ENCODE results near the gene PTPN14. TPM values are rescaled to one million over a fixed set of nuclear protein-coding genes. Genes with fewer than 3 reads are reported as not detected.

The PTPN14 gene
- total RNA-seq, 5 donors from 2014 or later (not counting 1 experiment from before 2014, with no cell fraction given) = 0.02 to 0.36 (median 0.29) TPM

DNA sequence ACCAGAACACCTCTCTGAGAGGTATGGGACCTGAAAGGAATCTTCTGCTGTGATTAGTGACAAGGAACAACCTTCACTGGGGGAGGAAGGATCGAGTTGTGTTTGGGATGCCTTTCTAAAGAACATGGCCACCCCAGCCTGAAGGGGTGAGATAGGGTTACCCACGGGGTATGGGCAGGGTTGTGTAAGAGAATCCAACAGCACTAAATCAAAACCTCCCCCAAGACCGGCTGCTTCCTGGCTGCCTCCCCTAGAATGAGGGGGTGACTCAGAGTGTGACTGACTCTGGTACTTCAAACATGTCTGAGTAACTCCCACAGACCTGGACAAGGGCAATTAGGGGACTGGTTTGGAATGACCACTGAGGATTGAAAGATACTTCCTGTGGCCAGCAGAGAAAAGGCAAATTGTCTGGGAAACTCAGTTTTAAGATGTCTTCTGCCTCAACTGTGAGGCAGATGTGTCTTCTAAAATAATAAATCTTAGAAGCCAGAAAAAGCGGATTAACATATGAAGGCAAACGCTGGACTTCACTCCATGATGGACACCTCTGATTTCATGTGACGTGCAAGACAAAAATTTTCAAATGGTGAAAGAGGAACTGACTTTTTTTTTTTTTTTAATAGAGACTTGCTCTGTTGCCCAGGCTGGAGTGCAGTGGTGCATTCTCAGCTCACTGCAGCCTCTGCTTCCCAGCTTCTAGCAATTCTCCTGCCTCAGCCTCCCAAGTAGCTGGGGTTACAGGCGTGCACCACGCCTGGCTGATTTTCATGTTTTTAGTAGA, 6.7 kb upstream of the PTPN14 start:
- ChIA-PET CTCF (interaction anchor here in 1 of 2 donors (0.6 kb wide), 1 partner anchor 20 kb away, joined by 7 read pairs; no protein-coding TSS in a partner anchor), POLR2A (interaction anchor here in 1 of 2 donors (0.6 kb wide), 1 partner anchor 8 kb away, joined by 5 read pairs; no protein-coding TSS in a partner anchor)
- Mint-ChIP-seq H3K36me3 (no peaks in the 10 kb centered on the region), H3K27ac (no peak overlapping the region), H3K9me3 (no peaks in the 10 kb centered on the region), H3K27me3 (peaks cover 28 to 31% of the 10 kb centered on the region in 2 donors), H3K4me3 (no peak overlapping the region), H3K4me1 (no peaks in the 10 kb centered on the region)
- Histone ChIP-seq H3K9me3 (no peaks in the 10 kb centered on the region), H3K4me1 (ENCODE audit: control insufficient read depth in 1 of 2, extremely low read depth in 1 of 2, insufficient read depth in 2 of 2, low read length in 2 of 2) (no peaks in the 10 kb centered on the region), H3K27ac (ENCODE audit: low read length) (no peak overlapping the region), H3K36me3 (ENCODE audit: control insufficient read depth in 2 of 2, extremely low read depth in 1 of 2, insufficient read depth in 1 of 2, low read length in 1 of 2) (no peaks in the 10 kb centered on the region), H3K27me3 (replicated peaks in 1 of 2; ENCODE audit: control insufficient read depth in 2 of 2, extremely low read depth in 1 of 2, insufficient read depth in 2 of 2, low read length in 1 of 2) (peaks cover 0 to 11% of the 10 kb centered on the region in 2 experiments), H3K4me3 (ENCODE audit: control insufficient read depth in 1 of 2, extremely low read depth in 1 of 2, low read length in 1 of 2) (no peak overlapping the region)
- DNase-seq = no peak
- WGBS (ENCODE audit: insufficient coverage) = 36% methylated on average over 2 of the region's 8 CpGs
- ATAC-seq (replicated peaks in 1 of 4) = no peak

DNA sequence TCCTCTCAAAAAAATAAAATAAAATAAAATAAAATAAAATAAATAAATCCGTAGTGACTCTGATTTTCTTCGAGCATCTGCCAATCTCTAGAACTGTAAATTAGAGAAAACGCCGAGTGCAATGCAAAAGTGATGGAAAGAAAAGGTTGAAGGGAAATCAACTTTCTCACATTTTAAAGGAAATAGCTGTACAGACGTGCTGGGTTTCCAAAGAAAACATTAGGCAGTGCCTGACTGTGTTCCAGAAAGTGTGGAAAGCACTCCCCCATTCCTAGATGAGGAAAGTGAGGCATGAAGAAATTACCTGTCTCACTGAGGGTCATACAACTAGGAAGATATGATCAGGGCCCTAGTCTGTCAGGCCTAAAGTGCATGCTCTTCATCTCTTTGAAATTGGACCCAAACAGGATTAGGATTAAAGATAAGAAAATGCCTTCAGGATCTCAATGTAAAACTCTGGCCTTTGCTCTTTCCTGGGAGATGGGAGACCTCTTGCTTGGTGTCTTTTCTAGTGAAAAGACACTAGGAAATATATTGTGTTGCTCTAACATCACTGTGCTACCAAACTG, 1.8 kb upstream of the PTPN14 start:
- Mint-ChIP-seq H3K27me3 (peaks cover 39 to 51% of the 10 kb centered on the region in 2 donors), H3K27ac (no peak overlapping the region), H3K4me1 (peaks cover 0 to 15% (median 10%) of the 10 kb centered on the region in 3 donors)

DNA sequence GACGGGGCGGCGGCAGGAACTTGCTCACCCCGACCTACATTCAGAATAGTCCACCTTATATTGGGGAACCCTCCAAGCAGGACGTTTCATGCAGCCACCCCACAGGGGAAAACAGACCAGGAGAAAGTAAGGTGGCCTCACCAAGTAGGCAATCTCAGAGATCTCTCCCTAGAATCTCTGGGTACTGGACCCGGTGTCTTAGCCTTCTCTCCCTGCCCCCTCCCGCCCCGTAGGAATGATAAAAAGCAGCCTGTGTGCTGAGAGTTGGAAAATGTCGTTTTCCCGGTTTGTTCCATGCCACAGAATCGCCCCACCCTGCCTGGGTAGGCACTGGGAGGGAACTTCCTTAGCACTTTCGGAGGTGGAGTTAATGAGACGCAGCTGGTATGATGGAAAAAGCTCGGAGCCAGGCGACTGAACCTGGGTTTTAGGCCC, 789 bp upstream of the PTPN14 start:
- ChIA-PET CTCF (no interaction called here), POLR2A (no interaction called here)
- H3K9me3 Mint-ChIP-seq = no peaks in the 10 kb centered on the region
- no peaks in the 10 kb centered on the region for H3K36me3 Mint-ChIP-seq
- H3K4me1 ChIP-seq (ENCODE audit: control insufficient read depth in 1 of 2, extremely low read depth in 1 of 2, insufficient read depth in 2 of 2, low read length in 2 of 2) = peaks cover 0 to 10% of the 10 kb centered on the region in 2 experiments
- H3K27ac Mint-ChIP-seq = no peak overlapping the region
- H3K4me3 Mint-ChIP-seq = peak overlapping the region in 2 of 3 donors; percentile 15 to 49
- 25% methylated on average over 7 of the region's 15 CpGs for WGBS (ENCODE audit: insufficient coverage)
- H3K4me1 Mint-ChIP-seq = peaks cover 0 to 15% (median 10%) of the 10 kb centered on the region in 3 donors
- no peaks in the 10 kb centered on the region for H3K9me3 ChIP-seq
- H3K27ac ChIP-seq (ENCODE audit: low read length) = no peak overlapping the region
- peak overlapping the region in 1 of 2 donors; percentile 78 for H3K4me3 ChIP-seq (ENCODE audit: control insufficient read depth in 1 of 2, extremely low read depth in 1 of 2, low read length in 1 of 2)
- H3K27me3 Mint-ChIP-seq = peaks cover 50 to 53% of the 10 kb centered on the region in 2 donors
- DNase-seq (no peak), ATAC-seq (replicated peaks in 1 of 4) (no peak)
- H3K27me3 ChIP-seq (replicated peaks in 1 of 2; ENCODE audit: control insufficient read depth in 2 of 2, extremely low read depth in 1 of 2, insufficient read depth in 2 of 2, low read length in 1 of 2) = peaks cover 0 to 31% of the 10 kb centered on the region in 2 experiments
- H3K36me3 ChIP-seq (ENCODE audit: control insufficient read depth in 2 of 2, extremely low read depth in 1 of 2, insufficient read depth in 1 of 2, low read length in 1 of 2) = no peaks in the 10 kb centered on the region

More for the DNA sequence above, 1.8 kb upstream of the PTPN14 start:
- H3K9me3 ChIP-seq = no peaks in the 10 kb centered on the region
- H3K4me3 ChIP-seq (ENCODE audit: control insufficient read depth in 1 of 2, extremely low read depth in 1 of 2, low read length in 1 of 2) = no peak overlapping the region
- Mint-ChIP-seq H3K4me3 (peak overlapping the region in 1 of 3 donors; percentile 13), H3K9me3 (no peaks in the 10 kb centered on the region), H3K36me3 (no peaks in the 10 kb centered on the region)
- no peaks in the 10 kb centered on the region for H3K36me3 ChIP-seq (ENCODE audit: control insufficient read depth in 2 of 2, extremely low read depth in 1 of 2, insufficient read depth in 1 of 2, low read length in 1 of 2)
- no peak for DNase-seq
- WGBS (ENCODE audit: insufficient coverage) = no CpG with 5 or more reads among the region's 5 CpGs
- CTCF ChIA-PET = no interaction called here
- peaks cover 0 to 31% of the 10 kb centered on the region in 2 experiments for H3K27me3 ChIP-seq (replicated peaks in 1 of 2; ENCODE audit: control insufficient read depth in 2 of 2, extremely low read depth in 1 of 2, insufficient read depth in 2 of 2, low read length in 1 of 2)
- POLR2A ChIA-PET = no interaction called here
- H3K4me1 ChIP-seq (ENCODE audit: control insufficient read depth in 1 of 2, extremely low read depth in 1 of 2, insufficient read depth in 2 of 2, low read length in 2 of 2) = peaks cover 0 to 10% of the 10 kb centered on the region in 2 experiments
- H3K27ac ChIP-seq (ENCODE audit: low read length) = no peak overlapping the region
- ATAC-seq (replicated peaks in 1 of 4) = no peak

DNA sequence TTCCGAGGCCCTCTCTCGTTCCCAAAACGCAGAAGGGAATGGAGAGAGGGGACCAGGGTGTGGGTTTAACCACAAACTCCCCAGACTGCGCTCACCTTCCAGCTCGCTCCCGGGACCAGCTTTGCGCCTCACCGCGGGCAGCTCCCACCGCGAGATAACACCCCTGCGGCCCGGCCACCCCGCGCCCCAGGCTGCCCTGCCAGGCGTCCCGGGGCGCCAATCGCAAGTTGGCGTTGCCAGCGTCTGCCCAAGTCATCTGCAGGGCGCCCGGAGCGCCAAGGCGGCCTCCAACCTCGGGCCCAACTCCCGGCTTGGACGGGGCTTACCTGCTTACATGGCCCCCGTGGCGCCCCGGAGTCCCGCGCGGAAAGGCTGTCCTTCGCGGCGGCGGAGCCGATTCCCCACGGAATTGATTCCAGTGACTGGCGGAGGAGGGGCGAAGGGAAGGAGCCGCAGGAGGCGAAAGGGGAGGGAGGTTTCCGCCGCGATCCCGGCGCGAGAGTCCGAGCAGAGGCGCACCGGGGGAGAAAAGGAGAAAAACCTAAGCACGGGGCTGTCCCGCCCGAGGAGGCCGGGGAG, 456 bp downstream of the PTPN14 start:
- peaks cover 47 to 55% of the 10 kb centered on the region in 2 donors for H3K27me3 Mint-ChIP-seq
- peaks cover 0 to 15% (median 10%) of the 10 kb centered on the region in 3 donors for H3K4me1 Mint-ChIP-seq
- Histone ChIP-seq H3K4me3 (ENCODE audit: control insufficient read depth in 1 of 2, extremely low read depth in 1 of 2, low read length in 1 of 2) (peak overlapping the region in 1 of 2 donors; percentile 78), H3K9me3 (no peaks in the 10 kb centered on the region), H3K4me1 (ENCODE audit: control insufficient read depth in 1 of 2, extremely low read depth in 1 of 2, insufficient read depth in 2 of 2, low read length in 2 of 2) (peaks cover 0 to 10% of the 10 kb centered on the region in 2 experiments), H3K27ac (ENCODE audit: low read length) (no peak overlapping the region), H3K27me3 (replicated peaks in 1 of 2; ENCODE audit: control insufficient read depth in 2 of 2, extremely low read depth in 1 of 2, insufficient read depth in 2 of 2, low read length in 1 of 2) (peaks cover 0 to 31% of the 10 kb centered on the region in 2 experiments), H3K36me3 (ENCODE audit: control insufficient read depth in 2 of 2, extremely low read depth in 1 of 2, insufficient read depth in 1 of 2, low read length in 1 of 2) (no peaks in the 10 kb centered on the region)
- DNase-seq (no peak), ATAC-seq (replicated peaks in 1 of 4) (no peak)
- POLR2A ChIA-PET = no interaction called here
- H3K36me3 Mint-ChIP-seq = no peaks in the 10 kb centered on the region
- no peaks in the 10 kb centered on the region for H3K9me3 Mint-ChIP-seq
- WGBS (ENCODE audit: insufficient coverage) = 5% methylated on average over 55 of the region's 57 CpGs
- peak overlapping the region in 2 of 3 donors; percentile 43 to 75 for H3K4me3 Mint-ChIP-seq
- no peak overlapping the region for H3K27ac Mint-ChIP-seq
- CTCF ChIA-PET = no interaction called here

DNA sequence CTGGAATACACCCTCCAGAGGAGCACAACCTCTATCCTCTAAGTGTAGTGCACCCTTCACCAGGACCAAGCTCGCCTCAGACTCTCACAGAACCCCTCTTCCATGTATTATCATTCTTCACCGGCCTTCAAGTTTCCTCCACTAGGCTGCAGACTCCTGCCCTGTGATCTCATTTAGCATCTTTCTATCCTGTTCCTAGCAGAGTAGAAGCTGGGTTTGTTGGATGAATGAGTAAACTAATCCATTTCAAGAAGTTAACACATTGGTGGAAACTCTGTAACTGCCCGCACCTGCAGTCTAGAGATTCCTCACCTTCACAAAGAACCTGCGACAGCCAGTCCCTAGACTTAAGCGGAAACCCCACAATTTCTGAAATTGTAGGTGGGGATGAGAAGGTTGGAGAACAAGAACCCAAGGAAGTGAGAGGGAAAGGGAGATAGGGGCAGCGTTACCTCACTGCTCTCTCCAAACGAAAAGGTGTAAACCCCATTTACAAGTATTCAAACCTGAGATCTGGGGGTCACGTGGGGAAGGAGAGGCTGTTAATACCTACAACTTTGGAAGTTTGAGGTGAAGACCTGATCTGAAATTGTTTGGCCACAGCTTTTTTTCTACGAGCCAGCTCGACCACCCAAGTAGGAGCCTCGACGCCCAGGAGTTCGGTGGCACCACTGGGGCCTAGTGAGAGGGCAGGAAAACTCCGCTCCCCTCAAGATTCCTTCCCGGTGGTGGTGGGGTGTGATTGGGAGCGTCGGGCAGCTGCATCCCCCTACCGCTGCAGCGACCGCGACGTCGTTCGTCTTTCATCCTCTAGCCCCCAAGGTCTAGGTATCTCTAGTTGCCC, 1.2 kb downstream of the PTPN14 start:
- H3K9me3 Mint-ChIP-seq = no peaks in the 10 kb centered on the region
- Histone ChIP-seq H3K27ac (ENCODE audit: low read length) (no peak overlapping the region), H3K4me3 (ENCODE audit: control insufficient read depth in 1 of 2, extremely low read depth in 1 of 2, low read length in 1 of 2) (no peak overlapping the region), H3K36me3 (ENCODE audit: control insufficient read depth in 2 of 2, extremely low read depth in 1 of 2, insufficient read depth in 1 of 2, low read length in 1 of 2) (no peaks in the 10 kb centered on the region), H3K9me3 (no peaks in the 10 kb centered on the region), H3K27me3 (replicated peaks in 1 of 2; ENCODE audit: control insufficient read depth in 2 of 2, extremely low read depth in 1 of 2, insufficient read depth in 2 of 2, low read length in 1 of 2) (peaks cover 0 to 31% of the 10 kb centered on the region in 2 experiments), H3K4me1 (ENCODE audit: control insufficient read depth in 1 of 2, extremely low read depth in 1 of 2, insufficient read depth in 2 of 2, low read length in 2 of 2) (peaks cover 0 to 10% of the 10 kb centered on the region in 2 experiments)
- ATAC-seq (replicated peaks in 1 of 4) (no peak), DNase-seq (no peak)
- ChIA-PET POLR2A (no interaction called here), CTCF (no interaction called here)
- peaks cover 47 to 55% of the 10 kb centered on the region in 2 donors for H3K27me3 Mint-ChIP-seq
- H3K36me3 Mint-ChIP-seq = no peaks in the 10 kb centered on the region
- peak overlapping the region in 2 of 3 donors; percentile 29 to 75 for H3K4me3 Mint-ChIP-seq
- H3K4me1 Mint-ChIP-seq = peaks cover 0 to 15% (median 10%) of the 10 kb centered on the region in 3 donors
- peak overlapping the region in 1 of 2 donors; percentile 45 for H3K27ac Mint-ChIP-seq
- 56% methylated on average over 16 of the region's 24 CpGs for WGBS (ENCODE audit: insufficient coverage)

DNA sequence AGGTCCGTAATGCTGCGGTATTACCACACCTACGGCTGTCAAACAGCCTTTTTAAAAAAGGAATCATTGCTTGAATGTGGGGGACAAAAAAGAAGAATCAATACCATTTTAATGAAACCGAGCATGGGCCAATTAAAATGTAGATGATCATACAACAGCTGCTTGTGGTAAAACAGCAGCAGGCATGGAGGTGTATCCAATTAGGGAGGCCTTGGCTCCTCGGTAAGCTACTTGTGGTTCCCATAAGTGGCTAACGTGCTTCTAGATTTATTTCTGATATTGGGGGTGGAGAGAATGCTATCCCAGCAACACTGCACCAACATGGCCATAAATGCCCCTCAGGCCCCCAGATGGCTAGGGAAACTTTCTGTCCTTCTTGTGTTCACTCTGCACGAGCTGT, 1.8 kb downstream of the PTPN14 start:
- POLR2A ChIA-PET = no interaction called here
- Histone ChIP-seq H3K27ac (ENCODE audit: low read length) (no peak overlapping the region), H3K9me3 (no peaks in the 10 kb centered on the region), H3K4me1 (ENCODE audit: control insufficient read depth in 1 of 2, extremely low read depth in 1 of 2, insufficient read depth in 2 of 2, low read length in 2 of 2) (peaks cover 0 to 10% of the 10 kb centered on the region in 2 experiments), H3K4me3 (ENCODE audit: control insufficient read depth in 1 of 2, extremely low read depth in 1 of 2, low read length in 1 of 2) (no peak overlapping the region), H3K27me3 (replicated peaks in 1 of 2; ENCODE audit: control insufficient read depth in 2 of 2, extremely low read depth in 1 of 2, insufficient read depth in 2 of 2, low read length in 1 of 2) (peaks cover 0 to 31% of the 10 kb centered on the region in 2 experiments), H3K36me3 (ENCODE audit: control insufficient read depth in 2 of 2, extremely low read depth in 1 of 2, insufficient read depth in 1 of 2, low read length in 1 of 2) (no peaks in the 10 kb centered on the region)
- H3K27ac Mint-ChIP-seq = no peak overlapping the region
- no peaks in the 10 kb centered on the region for H3K9me3 Mint-ChIP-seq
- peaks cover 0 to 15% (median 10%) of the 10 kb centered on the region in 3 donors for H3K4me1 Mint-ChIP-seq
- 81% methylated on average over 2 of the region's 7 CpGs for WGBS (ENCODE audit: insufficient coverage)
- no peaks in the 10 kb centered on the region for H3K36me3 Mint-ChIP-seq
- no peak for DNase-seq
- no peak for ATAC-seq (replicated peaks in 1 of 4)
- H3K4me3 Mint-ChIP-seq = peak overlapping the region in 1 of 3 donors; percentile 75
- peaks cover 47 to 55% of the 10 kb centered on the region in 2 donors for H3K27me3 Mint-ChIP-seq
- CTCF ChIA-PET = no interaction called here
